ENCODE results near the gene NACA2.

GRCh38 chr17:61555127-61555566, 35.9 kb downstream of the NACA2 start:
- TF ChIP-seq, protein P1, sequence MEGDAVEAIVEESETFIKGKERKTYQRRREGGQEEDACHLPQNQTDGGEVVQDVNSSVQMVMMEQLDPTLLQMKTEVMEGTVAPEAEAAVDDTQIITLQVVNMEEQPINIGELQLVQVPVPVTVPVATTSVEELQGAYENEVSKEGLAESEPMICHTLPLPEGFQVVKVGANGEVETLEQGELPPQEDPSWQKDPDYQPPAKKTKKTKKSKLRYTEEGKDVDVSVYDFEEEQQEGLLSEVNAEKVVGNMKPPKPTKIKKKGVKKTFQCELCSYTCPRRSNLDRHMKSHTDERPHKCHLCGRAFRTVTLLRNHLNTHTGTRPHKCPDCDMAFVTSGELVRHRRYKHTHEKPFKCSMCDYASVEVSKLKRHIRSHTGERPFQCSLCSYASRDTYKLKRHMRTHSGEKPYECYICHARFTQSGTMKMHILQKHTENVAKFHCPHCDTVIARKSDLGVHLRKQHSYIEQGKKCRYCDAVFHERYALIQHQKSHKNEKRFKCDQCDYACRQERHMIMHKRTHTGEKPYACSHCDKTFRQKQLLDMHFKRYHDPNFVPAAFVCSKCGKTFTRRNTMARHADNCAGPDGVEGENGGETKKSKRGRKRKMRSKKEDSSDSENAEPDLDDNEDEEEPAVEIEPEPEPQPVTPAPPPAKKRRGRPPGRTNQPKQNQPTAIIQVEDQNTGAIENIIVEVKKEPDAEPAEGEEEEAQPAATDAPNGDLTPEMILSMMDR (IDR thresholded peaks at IDR 0.05): no peak
- no peak for TF ChIP-seq POLR2A (IDR thresholded peaks at IDR 0.05)
